ENCODE results near the gene HCN4.

The HCN4 gene

DNA sequence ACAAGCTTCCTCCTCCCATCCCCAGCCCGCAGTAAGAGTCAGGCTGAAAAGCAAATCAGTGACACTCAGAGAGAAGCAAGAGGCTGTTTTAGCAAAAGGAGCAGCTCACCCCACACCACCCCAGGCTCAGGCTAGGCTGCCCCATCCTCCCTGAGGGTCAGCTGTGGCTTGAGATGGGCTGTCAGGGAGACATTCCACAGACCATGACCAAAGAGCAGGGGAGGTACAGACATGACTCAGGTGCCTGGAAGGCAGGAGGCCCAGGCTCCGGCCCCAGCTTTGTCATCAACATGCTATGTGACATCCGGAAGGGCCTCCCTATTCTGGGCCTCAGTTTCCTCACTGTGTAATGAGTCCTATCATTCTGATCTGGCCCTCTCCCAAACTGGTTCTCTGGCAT is 24.7 kb downstream of the HCN4 start:
- Histone ChIP-seq H3K27me3 (peaks cover 7% of the 10 kb centered on the region), H3K27ac (no peak overlapping the region), H3K4me1 (ENCODE audit: control insufficient read depth in 1 of 2, insufficient read depth in 1 of 2, low read depth in 1 of 2, low read length in 1 of 2) (no peaks in the 10 kb centered on the region), H3K36me3 (no peaks in the 10 kb centered on the region), H3K9me3 (no peaks in the 10 kb centered on the region), H3K4me3 (ENCODE audit: low read depth in 1 of 2, low read length in 1 of 2) (no peak overlapping the region)
- TF ChIP-seq, protein P1, sequence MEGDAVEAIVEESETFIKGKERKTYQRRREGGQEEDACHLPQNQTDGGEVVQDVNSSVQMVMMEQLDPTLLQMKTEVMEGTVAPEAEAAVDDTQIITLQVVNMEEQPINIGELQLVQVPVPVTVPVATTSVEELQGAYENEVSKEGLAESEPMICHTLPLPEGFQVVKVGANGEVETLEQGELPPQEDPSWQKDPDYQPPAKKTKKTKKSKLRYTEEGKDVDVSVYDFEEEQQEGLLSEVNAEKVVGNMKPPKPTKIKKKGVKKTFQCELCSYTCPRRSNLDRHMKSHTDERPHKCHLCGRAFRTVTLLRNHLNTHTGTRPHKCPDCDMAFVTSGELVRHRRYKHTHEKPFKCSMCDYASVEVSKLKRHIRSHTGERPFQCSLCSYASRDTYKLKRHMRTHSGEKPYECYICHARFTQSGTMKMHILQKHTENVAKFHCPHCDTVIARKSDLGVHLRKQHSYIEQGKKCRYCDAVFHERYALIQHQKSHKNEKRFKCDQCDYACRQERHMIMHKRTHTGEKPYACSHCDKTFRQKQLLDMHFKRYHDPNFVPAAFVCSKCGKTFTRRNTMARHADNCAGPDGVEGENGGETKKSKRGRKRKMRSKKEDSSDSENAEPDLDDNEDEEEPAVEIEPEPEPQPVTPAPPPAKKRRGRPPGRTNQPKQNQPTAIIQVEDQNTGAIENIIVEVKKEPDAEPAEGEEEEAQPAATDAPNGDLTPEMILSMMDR (IDR thresholded peaks at IDR 0.05), result no peak

DNA sequence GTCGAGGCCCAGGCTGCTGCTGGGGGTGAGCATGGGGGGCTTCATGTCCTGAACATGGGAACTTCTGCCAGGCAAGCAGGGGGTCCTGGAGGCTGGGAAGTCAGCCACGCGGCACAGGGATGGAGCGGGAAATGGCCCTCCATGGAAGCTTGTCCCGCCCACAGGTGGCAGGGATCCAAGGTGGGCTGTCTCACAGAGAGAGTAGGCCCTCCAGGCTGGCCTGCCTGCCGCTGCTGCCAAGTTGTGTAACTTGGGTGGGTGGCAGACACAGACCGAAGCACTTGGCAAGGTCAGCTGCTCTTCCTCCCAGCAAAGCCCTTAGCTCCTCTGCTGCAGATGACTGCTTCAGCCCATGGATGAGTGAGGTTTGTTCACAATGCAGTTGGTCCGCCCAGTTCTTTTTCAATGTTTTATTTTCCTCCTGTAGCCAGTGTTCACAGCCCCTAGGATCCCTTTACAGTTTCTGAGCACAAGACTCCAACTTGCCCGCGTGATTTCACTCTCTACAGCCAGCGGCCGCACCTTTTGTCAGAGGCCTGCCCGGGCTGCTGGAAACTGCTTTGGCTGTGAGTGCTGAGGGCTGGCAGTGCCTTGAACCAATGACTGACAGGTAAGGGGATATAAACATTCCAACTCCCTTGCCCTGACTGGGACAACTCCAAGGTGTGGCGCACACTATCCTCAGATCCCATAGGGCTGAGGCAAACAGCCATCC is 26.7 kb downstream of the HCN4 start:
- no peaks in the 10 kb centered on the region for H3K36me3 ChIP-seq
- TF ChIP-seq, protein P1 (IDR thresholded peaks at IDR 0.05), result no peak
- H3K9me3 ChIP-seq, result no peaks in the 10 kb centered on the region
- H3K27me3 ChIP-seq, result no peaks in the 10 kb centered on the region
- H3K4me1 ChIP-seq (ENCODE audit: control insufficient read depth in 1 of 2, insufficient read depth in 1 of 2, low read depth in 1 of 2, low read length in 1 of 2), result no peaks in the 10 kb centered on the region
- no peak overlapping the region for H3K4me3 ChIP-seq (ENCODE audit: low read depth in 1 of 2, low read length in 1 of 2)
- H3K27ac ChIP-seq, result no peak overlapping the region

DNA sequence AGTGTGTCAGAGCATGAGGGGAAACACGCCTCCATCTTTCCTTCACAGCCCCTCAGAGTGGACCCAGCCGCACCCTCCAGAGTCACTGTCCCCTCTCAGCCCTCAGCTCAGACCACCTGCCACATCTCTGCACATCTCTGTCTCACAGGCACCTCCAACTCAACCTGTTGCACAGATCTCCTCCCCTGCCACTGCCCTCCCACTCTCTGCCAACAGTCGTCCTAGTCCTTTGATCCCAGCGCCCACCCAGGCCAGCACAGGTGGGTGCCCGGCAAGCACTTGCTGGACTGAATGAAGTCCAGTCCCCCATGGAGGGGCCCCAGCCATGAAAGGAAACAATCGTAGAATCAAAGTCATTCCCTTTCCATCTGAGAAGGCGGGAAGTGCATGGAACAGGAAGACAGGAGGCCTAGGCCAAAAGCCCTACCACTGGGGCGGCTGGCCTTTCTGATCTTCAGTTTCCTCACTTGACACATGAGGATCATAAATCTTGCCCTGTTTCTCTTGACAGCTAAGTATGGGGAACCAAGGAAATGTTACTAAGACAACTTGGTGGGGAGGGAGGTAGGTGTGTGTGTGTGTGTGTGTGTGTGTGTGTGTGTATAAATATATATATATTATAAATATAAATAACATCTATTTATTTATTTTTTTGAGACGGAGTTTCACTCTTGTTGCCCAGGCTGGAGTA is 28.1 kb downstream of the HCN4 start:
- TF ChIP-seq, protein P1 (IDR thresholded peaks at IDR 0.05), result no peak
- H3K27me3 ChIP-seq, result peaks cover 5% of the 10 kb centered on the region
- no peaks in the 10 kb centered on the region for H3K36me3 ChIP-seq
- H3K4me3 ChIP-seq (ENCODE audit: low read depth in 1 of 2, low read length in 1 of 2), result no peak overlapping the region
- H3K9me3 ChIP-seq, result no peaks in the 10 kb centered on the region
- H3K27ac ChIP-seq, result no peak overlapping the region
- no peaks in the 10 kb centered on the region for H3K4me1 ChIP-seq (ENCODE audit: control insufficient read depth in 1 of 2, insufficient read depth in 1 of 2, low read depth in 1 of 2, low read length in 1 of 2)

DNA sequence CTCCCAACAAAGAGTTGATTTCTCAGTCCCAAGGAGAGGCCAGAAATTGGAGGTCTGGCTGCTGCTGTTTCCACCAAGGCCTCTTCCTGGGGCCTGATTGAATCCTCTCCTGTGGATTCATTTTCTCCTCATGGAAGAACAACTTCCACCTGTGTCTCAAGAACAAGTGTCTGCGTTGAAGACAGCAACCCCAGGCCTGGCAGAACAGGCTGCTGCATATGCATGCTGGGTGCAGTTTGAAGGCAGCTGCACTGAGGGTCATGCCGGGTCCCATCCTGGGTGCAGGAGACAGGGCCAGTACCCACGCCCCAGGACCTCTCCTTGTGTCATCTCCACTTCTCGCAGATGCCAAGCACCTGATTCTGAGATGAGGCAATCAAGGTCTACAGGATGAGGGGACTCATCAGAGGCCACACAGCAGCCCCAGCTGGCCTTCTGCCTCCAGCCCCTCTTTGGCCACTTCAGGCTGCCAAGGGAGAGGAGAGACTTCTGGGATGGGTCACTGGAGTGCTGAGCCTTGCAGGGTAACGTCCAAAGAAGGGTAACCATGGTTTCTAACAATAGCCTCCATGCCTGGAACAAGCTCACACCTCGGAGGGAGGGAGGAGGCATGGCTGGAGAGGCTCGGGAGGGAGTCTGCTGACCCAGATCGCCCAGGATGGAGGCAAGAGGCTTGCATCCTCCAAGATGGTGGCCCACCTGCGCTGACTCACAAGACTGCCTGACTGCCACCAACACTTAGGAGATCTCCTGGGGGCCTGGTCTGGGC is 30.0 kb downstream of the HCN4 start:
- H3K36me3 ChIP-seq, result no peaks in the 10 kb centered on the region
- TF ChIP-seq, protein P1 (IDR thresholded peaks at IDR 0.05), result no peak
- H3K27me3 ChIP-seq, result peaks cover 14% of the 10 kb centered on the region
- no peak overlapping the region for H3K27ac ChIP-seq
- no peaks in the 10 kb centered on the region for H3K4me1 ChIP-seq (ENCODE audit: control insufficient read depth in 1 of 2, insufficient read depth in 1 of 2, low read depth in 1 of 2, low read length in 1 of 2)
- H3K9me3 ChIP-seq, result no peaks in the 10 kb centered on the region
- H3K4me3 ChIP-seq (ENCODE audit: low read depth in 1 of 2, low read length in 1 of 2), result no peak overlapping the region

DNA sequence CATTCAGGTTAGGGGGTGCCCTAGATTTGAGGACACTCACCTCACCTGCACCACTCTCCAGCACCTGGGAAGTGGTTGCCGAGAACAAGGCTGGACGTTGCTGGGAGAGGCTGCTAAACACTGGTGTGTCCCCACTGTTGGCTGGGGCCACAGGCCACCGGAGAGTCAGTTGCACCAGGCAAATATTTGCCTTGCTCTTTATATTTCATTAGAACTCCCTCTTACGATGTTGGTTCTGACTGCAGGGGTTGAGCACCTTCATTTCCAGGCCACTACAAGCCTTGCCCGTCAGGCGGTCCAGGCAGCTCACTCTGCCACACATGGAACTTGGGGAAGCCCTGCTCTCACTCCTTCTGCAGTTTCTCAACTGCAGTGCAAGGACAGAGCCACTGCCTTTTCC is 30.7 kb downstream of the HCN4 start:
- Histone ChIP-seq H3K4me1 (ENCODE audit: control insufficient read depth in 1 of 2, insufficient read depth in 1 of 2, low read depth in 1 of 2, low read length in 1 of 2) (no peaks in the 10 kb centered on the region), H3K27me3 (peaks cover 14% of the 10 kb centered on the region), H3K36me3 (no peaks in the 10 kb centered on the region), H3K27ac (no peak overlapping the region), H3K9me3 (no peaks in the 10 kb centered on the region), H3K4me3 (ENCODE audit: low read depth in 1 of 2, low read length in 1 of 2) (no peak overlapping the region)
- TF ChIP-seq, protein P1 (IDR thresholded peaks at IDR 0.05), result no peak

All from neutrophil (primary cell).